AG04449 (cell line): Measurements from ENCODE around the gene CFAP61.

Source experiments
- CTCF ChIA-PET: fragments of 350-600 bp; formaldehyde crosslinking; extraction: SDS; loops from one replicate; lab custom pipeline; 2021; ENCODE audit warnings: antibody characterized with exemption; lab: Yijun Ruan, JAX
- POLR2A ChIA-PET: fragments of 400-600, 350-600 bp; formaldehyde crosslinking; extraction: SDS; loops from one replicate; lab custom pipeline; 2020; ENCODE audit warnings: antibody characterized with exemption, inconsistent platforms; lab: Yijun Ruan, JAX
- DNase-seq: peaks from one replicate; pipeline ENCODE4 v3.0.0-alpha.2; 2010; ENCODE audit warnings: low read depth, low spot score
- H3K4me3 ChIP-seq: 2 replicates; pipeline ENCODE4 v1.5.1; 2011; ENCODE audit warnings: low read depth, mild to moderate bottlenecking, control low read depth, low read length
- TF ChIP-seq, protein P1 (sequence below): IDR thresholded peaks from one replicate; pipeline ENCODE4 v1.5.1; 2011; ENCODE audit warnings: mild to moderate bottlenecking, moderate library complexity, low read length, control low read depth, inconsistent platforms; ENCODE audit not compliant: insufficient read depth; ENCODE audit errors: missing control alignments

The CFAP61 gene

DNA sequence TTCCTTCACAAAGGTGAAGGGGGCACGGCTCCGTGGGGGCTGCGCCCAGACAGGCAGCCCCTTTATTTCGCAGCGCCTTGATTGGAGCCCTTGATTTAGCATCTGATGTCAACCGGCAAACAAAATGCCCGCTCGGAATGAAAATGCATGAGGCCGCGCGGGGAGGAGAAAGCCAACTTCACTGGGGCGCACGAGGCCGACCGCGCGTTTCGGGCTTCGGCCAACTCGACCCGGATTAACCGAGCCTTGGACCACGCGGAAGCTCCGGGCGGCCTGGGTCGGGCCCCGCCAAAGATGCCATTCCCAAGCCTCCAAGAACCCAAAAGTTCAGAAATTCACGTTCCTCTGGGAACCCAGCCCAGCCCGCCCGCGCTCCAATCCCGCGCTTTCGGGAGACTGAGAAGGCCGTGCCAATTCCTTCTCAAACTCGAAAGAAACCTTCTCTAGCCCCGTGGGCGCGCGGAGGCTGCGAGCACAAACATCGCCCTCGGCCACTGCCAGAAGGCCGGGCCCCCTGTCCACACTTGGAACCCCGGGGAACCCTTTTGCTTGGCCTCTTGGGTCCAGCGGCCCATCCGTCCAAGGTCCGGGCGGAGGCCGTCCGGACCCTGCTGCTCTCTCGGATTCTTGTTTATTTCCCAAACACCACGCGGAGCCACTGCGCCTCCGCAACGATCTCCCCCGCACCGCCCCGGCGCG lies 314.7 kb downstream of the CFAP61 start:
- CTCF ChIA-PET: no interaction called here
- TF ChIP-seq, protein P1, sequence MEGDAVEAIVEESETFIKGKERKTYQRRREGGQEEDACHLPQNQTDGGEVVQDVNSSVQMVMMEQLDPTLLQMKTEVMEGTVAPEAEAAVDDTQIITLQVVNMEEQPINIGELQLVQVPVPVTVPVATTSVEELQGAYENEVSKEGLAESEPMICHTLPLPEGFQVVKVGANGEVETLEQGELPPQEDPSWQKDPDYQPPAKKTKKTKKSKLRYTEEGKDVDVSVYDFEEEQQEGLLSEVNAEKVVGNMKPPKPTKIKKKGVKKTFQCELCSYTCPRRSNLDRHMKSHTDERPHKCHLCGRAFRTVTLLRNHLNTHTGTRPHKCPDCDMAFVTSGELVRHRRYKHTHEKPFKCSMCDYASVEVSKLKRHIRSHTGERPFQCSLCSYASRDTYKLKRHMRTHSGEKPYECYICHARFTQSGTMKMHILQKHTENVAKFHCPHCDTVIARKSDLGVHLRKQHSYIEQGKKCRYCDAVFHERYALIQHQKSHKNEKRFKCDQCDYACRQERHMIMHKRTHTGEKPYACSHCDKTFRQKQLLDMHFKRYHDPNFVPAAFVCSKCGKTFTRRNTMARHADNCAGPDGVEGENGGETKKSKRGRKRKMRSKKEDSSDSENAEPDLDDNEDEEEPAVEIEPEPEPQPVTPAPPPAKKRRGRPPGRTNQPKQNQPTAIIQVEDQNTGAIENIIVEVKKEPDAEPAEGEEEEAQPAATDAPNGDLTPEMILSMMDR: no peak
- POLR2A ChIA-PET: no interaction called here
- DNase-seq: no peak
- H3K4me3 ChIP-seq: no peak overlapping the region

DNA sequence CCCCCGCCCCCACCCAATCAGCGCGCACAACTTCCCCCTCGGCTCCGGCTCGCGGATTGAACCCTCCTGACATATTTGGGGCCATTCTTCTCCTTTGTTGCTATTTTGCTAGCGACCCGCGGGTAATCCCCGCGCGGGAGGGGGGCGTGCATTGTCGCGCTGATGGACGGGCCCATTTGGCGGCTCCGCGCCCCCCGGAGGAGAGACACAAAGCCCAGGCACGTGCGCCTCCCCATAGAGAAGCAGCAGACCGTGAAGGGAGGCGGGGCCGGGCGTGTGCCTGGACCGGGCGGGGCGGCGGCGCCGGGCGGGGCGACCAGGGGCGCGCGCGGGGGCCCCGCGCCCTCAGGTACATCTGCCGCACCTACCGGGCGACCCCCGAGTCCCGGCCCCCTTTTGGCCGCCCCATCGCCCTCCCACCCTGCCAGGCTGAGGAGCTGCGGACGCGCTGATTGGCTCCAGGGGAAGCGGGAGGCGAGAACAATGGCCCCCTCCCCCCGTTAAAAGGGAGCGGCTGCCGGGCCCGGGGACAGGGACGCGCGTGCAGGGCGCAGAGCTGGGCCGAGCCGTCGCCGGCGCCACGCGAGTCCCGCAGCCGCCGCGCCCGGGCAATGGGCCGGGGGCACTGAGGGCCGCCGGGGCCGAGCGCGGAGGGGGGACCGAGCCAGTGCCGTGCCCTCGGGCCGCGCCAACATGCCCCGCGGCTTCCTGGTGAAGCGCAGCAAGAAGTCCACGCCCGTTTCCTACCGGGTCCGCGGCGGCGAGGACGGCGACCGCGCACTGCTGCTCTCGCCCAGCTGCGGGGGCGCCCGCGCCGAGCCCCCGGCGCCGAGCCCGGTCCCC lies 315.5 kb downstream of the CFAP61 start, which contains the start of gene INSM1:
Gene INSM1 (plus strand): TSS at position 530 of the 843 bp plus-strand sequence. CDS start 164 bp downstream, at position 694.
- TF ChIP-seq, protein P1: no peak
- ChIA-PET POLR2A (no interaction called here), CTCF (no interaction called here)
- no peak for DNase-seq
- H3K4me3 ChIP-seq: no peak within 1 kb of the TSS

DNA sequence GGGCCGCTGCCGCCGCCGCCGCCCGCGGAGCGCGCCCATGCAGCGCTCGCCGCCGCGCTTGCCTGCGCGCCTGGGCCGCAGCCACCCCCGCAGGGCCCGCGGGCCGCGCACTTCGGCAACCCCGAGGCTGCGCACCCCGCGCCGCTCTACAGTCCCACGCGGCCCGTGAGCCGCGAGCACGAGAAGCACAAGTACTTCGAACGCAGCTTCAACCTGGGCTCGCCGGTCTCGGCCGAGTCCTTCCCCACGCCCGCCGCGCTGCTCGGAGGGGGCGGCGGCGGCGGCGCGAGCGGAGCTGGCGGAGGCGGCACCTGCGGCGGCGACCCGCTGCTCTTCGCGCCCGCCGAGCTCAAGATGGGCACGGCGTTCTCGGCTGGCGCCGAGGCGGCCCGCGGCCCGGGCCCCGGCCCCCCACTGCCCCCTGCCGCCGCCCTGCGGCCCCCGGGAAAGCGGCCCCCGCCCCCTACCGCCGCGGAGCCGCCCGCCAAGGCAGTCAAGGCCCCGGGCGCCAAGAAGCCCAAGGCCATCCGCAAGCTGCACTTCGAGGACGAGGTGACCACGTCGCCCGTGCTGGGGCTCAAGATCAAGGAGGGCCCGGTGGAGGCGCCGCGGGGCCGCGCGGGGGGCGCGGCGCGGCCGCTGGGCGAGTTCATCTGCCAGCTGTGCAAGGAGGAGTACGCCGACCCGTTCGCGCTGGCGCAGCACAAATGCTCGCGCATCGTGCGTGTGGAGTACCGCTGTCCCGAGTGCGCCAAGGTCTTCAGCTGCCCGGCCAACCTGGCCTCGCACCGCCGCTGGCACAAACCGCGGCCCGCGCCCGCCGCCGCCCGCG lies 316.3 kb downstream of the CFAP61 start:
- DNase-seq: no peak
- CTCF ChIA-PET: no interaction called here
- TF ChIP-seq, protein P1: no peak
- no peak overlapping the region for H3K4me3 ChIP-seq
- POLR2A ChIA-PET: no interaction called here

DNA sequence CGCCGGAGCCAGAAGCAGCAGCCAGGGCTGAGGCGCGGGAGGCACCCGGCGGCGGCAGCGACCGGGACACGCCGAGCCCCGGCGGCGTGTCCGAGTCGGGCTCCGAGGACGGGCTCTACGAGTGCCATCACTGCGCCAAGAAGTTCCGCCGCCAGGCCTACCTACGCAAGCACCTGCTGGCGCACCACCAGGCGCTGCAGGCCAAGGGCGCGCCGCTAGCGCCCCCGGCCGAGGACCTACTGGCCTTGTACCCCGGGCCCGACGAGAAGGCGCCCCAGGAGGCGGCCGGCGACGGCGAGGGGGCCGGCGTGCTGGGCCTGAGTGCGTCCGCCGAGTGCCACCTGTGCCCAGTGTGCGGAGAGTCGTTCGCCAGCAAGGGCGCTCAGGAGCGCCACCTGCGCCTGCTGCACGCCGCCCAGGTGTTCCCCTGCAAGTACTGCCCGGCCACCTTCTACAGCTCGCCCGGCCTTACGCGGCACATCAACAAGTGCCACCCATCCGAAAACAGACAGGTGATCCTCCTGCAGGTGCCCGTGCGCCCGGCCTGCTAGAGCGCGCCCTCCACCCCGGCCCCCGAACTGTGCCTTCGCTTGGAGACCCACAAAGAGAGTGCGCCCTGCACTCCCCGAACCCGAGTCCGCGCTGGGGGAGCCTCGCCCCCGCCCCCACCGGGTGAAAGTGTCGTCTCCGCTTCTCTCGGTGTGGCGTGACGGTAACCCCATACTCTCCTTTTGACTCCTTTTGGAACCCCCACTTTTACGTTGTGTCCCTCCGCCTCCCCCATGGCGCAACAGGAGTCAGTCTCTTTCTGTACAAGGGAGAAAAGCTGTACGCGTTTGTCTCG lies 317.1 kb downstream of the CFAP61 start:
- H3K4me3 ChIP-seq: no peak overlapping the region
- DNase-seq: no peak
- TF ChIP-seq, protein P1: no peak
- POLR2A ChIA-PET: no interaction called here
- CTCF ChIA-PET: interaction anchor here (1.1 kb wide), 1 partner anchor 286 kb away, joined by 3 read pairs; no protein-coding TSS in a partner anchor

DNA sequence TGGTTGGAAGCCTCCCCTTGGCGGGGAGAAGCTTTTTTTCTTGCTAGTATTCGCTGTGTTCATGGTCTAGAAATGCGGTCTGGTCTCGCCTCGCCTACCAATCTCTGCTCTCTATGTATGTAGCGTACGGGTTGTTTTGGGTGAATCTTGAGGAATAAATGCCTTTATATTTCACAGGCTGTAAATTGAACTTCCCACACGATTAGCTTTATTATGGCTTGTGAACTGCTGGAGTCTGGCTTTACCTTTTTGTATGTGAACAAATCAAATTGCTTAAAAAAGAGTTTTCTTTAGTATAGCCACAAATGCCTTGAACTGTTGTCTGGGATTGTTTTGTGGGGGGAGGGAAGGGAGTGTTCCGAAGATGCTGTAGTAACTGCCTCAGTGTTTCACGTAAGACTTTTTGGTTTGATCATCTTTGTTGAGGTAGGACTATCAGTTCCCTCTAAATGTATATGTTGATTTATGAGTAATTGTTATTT lies 317.8 kb downstream of the CFAP61 start:
- TF ChIP-seq, protein P1: no peak
- DNase-seq: no peak
- H3K4me3 ChIP-seq: no peak overlapping the region
- POLR2A ChIA-PET: no interaction called here
- CTCF ChIA-PET: interaction anchor here (0.7 to 1.3 kb wide), 3 partner anchors 9 to 287 kb away, joined by 3 read pairs; no protein-coding TSS in a partner anchor
